ENCODE data around the gene EFNA4.

The EFNA4 gene

DNA sequence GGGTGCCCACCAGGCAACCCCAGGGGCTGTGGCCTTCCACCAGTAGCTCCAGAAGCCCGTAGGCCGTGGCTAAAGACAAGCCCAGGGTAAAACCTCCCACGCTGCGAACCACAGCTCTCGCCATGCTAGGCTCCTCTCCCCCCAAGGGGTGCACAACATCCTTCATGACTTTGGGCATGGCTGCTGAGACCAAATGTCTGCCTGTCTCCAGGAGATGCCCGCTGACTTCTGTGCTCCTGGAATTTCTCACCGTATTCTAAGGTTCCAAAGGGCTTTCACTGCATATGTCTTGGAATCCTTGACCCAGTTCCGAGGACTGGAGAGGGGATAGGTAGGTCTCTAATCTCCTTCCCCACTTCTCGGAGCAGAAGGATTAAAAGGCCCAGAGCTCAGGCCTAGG, 30.0 kb upstream of the EFNA4 start, which contains the start of the genes DCST1 and DCST2:
TSS of gene DCST1 (plus strand) at position 301 of the 400 bp plus-strand sequence. CDS start 213 bp downstream, outside the sequence.
TSS of gene DCST2 (minus strand) at position 258 of the 400 bp plus-strand sequence. CDS start at position 178, 80 bp downstream.
- no peak for DNase-seq (ENCODE audit: low read depth)

DNA sequence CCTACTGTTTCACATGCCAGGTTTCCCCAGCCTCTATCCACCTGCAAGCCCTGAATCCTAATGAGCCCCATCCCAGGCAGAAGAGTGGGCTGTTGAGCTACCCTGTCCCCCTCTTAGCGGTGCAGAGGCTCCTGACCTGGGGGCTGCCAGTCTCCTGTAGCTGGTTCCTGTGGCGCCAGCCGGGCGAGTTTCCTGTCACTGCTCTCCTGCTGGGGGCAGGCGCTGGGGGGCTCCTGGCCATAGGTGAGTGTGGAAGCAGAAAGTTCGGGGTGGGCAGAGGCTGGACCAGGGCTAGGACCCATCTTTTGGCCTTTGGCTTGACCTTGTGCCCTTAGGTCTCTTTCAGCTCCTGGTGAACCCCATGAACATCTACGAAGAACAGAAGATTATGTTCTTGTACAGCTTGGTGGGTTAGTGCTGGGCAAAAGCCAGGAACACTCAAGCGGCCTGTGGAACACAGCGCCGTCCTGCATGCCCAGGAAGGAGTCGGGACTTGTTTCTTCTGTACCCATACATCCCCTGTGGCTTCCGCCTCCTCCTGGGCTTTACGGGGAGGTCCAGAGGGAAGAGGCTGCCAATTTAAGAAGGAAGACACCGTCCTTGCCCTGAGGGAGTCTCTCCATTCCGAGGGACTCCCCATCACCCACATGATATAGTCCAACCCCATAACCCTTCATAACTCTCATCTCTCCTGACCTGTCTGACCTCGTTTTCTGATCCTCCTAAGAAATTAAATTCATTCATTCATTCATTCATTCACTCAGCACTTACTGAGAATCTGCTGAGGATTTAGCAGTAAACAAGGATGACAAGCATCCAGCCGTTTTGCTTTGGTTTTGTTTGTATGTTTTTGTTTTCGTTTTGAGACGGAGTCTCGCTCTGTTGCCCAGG, 29.0 kb upstream of the EFNA4 start:
- DNase-seq (ENCODE audit: low read depth), result no peak

DNA sequence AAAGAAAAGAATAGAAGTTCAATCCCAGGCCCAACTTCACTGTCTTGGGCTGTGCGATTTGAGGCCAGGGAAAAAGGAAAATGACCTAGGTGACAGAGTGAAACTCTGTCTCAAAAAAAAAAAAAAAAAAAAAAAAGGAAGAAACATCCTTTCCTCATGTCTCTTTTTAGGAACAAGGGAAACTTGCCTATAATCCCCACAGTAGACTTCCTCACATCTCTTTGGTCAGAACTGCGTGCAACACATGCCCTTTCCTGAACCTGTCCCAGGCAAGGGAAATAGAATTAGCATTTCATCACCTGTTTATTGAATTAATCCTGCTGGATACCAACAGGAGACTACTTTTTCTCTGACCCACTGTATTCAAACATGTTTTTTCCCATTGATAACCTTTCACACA, 27.6 kb upstream of the EFNA4 start:
- DNase-seq (ENCODE audit: low read depth), result no peak

DNA sequence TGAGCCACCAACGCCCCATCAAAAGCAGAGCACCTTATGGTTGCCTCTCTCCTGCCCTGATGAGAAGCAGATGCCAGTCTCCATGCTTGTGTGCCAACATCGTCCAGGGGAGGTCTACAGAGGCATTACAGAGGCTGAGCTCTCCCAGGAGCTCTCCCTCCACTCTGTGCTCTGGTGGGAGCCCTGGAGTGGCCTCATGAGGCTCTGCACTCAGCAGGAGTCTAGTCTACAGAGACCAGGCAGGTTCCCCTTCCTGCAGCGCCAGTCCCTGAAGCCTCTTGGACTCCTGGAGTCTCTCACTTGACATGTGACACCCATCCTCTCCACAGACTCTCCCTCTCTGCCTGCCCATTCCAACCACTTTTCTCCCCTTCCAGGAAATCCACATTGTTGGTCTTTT, 26.5 kb upstream of the EFNA4 start:
- DNase-seq (ENCODE audit: low read depth), result no peak

DNA sequence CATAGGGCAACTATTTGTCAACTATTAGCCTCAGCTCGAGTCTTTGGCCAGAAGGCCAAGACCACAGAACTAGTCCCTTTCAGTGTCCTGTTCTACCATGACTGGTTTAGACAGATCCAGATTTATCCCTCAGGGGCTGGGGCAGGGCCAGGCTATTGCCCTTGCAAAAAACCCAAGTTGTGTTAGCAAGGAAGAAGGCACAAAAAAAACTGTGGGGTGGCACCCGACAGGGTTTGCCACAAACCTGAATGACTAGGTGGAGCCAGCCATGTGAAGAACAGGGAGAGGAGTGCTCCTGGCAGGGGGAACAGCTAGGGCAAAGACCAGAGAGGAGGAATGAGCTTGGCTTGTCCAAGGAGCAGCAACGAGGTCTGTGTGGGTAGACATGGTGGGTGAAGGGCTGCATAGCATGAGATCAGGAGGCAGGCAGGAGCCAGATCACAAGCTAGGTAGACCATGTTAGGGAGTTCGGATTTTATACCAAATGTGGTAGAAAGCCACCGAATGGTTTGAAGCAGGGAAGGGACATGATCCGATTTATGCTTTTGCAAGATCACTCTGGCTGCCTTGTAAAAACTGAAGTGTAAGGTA, 25.6 kb upstream of the EFNA4 start:
- no peak for DNase-seq (ENCODE audit: low read depth)

DNA sequence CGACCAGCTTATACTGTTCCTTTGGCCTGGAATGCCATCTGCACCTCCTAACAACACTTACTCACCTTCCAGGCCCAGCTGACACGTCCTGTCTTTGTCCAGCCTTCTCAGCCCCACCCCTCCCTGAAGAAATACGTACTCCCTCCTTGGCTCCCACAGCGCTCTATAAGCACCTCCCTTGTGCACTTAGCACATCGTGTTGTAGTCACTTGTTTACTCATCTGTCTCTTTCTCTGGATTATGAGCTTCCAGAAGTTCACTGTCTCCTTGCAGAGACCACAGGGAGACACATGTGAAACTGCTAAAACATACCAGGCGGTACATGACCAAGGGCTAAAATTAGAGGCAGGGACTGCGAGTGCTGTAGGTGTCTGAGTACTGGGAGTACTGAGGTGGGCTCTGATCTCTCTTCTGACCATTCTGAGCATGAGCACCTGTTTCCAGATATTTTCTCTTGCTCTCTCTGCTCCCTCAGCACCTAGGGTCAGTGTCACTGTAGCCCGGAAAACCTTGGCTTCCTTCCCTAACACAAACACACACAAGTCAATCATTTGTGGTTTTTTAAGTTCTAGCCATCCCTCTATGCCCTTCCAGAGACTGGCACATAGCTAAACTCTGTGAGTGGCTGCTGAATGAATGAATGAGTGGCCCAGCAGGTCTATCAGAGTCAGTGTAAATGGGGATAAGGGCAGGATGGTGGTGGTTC, 24.8 kb upstream of the EFNA4 start:
- DNase-seq (ENCODE audit: low read depth), result no peak

DNA sequence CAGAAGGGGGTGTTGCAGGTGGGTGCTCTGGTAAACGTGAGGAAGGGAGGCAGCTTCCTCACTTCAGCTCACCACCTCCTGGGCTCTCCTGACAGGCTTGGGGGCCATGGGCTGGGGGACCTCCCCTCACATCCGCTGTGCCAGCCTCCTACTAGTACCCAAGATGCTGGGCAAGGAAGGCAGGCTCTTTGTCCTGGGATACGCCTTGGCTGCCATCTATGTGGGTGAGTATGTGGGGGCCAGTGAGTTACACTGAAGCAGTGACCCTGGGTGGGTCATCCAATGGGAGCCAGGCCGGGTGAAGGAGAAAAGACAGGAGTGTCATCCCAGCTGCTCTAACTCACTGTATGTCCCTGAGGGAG, 24.3 kb upstream of the EFNA4 start:
- no peak for DNase-seq (ENCODE audit: low read depth)

DNA sequence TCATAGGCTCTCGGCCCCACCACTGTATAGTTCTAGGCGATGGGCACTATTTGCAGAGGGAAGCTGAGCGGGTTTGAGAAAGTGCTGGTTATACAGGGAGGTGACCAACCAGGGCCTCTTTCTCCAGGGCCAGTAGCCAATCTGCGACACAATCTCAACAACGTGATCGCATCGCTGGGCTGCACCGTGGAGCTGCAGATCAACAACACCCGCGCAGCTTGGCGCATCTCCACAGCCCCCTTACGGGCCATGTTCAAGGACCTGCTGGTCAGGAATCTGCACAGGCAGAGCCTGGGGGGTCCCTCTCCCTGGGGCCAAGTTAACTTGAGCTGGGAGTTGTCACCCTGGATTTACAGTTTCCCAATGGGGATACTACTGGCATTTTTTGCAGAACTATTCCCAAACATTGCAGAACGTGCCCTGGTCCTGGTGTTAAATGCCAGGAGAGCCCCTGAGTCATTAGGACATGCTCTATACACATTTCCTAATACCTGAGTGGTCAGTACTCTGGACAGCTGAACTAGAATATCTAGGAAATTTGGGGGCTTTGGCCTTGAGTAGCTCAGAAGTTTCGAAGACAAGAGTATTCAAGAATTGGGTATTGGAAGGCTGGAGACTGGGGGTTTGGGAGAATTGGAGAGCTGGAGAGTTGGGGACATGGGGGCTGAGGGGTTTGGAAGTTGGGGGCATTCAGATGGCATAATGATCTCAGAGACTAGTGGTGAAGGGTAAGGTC, 23.0 kb upstream of the EFNA4 start:
- no peak for DNase-seq (ENCODE audit: low read depth)

DNA sequence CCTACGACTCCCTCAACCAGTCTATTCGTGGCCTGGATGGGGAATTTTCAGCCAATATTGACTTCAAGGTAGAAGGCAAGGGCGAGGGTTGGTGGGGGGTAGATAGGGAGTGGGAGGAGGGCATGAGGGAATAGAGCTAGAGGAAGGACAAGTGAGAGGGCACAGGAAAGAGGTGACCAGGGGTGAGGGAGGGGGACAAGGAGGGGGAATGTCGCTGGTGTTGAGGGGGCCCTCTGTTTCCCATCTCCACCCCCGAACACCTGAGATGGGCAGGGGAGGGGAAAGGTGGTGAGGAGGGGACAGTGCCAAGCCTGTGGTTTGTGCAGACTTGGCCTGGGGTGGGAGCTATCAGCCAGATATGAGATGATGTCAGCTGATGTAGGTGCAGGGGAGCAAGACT, 20.8 kb upstream of the EFNA4 start:
- no peak for DNase-seq (ENCODE audit: low read depth)

DNA sequence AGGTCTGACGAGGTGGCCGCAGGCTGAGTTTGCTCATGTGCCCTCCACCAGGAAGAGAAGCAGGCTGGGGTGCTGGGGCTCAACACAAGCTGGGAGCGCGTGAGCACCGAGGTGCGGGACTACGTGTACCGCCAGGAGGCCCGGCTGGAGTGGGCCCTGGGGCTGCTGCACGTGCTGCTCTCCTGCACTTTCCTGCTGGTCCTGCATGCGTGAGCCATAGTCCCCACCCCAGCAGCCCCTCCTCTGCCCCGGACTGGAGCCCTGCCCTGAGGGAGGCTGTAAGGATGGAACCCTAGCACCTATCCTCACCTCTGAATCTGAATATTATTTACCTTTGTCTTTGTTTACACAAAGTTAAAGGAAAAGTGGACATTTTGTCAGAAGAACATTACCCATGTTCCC, 20.2 kb upstream of the EFNA4 start:
- no peak for DNase-seq (ENCODE audit: low read depth)

DNA sequence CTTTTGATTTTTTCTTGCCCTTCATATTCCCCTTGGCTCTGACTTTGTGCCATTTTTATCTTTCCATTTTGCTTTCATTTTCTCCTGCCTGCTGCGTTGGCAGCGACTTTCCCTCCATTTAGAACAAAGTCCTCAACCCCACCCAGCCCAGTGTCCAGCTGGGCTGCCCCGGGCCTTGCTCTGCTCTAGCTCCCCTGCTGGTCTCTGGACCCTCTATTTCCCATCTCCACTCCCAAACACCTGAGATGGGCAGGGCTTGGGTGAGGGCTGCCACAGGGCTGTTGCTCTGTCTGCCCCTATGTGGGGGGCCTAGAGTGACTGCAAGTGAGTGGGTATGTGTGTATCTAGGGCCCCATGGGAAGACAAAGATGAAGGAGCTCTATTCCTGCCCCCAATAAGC, 19.7 kb upstream of the EFNA4 start:
- no peak for DNase-seq (ENCODE audit: low read depth)

DNA sequence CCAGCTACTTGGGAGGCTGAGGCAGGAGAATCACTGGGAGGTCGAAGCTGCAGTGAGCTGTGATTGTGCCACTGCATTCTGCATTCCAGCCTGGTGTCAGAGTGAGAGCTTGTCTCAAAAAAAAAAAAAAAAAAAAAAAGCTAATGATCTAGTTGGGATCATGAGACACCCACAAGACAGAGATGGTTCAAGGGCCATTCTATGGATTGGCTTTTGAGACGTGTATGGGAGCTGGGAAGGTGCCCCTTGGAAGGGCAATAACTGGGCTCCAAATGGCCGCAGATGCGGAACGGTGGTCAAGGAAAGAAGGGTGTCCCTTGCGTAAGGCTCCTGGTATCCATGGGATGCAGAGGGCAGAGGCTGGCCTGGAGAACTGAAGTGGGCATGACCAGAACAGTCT, 19.2 kb upstream of the EFNA4 start:
- no peak for DNase-seq (ENCODE audit: low read depth)

DNA sequence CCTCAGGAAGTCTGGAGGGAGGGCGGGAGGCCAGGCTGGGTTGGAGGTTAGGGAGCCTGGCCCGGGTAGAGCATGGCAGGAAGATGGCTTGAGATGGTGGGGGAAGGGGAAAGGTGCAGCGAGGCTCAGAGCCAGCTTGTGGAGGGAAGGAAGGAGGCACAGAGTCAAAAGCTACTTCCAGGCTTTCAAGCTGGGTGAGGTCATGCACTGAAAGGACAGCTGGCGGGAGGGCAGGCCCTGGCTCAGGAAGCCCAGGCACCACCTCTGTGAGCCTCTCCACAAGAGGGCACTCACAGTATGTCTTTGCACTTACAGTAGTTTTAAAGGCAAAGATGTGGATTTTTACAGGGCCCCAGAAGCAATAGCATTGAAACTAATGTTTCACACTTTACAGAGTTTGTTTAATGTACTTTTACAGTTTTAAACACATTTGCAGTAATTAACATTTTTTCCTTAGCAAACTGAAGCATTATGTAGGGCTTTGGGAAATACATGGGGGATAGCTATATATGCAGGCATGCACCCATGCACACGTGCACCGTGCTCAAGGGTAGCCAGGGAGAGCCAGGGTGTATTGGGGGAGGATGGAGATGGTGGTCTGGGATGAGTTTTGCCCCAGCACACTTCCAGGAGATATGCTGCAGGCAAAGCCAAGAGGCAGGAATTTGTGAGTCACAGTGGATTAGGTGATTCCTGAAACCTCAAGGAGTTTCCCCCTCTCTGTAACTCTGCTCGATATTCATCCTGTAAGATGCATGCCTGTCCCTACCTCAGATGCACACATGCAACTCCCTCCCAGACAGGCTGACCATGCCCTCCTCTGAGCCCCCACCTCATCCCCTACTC, 18.5 kb upstream of the EFNA4 start:
- no peak for DNase-seq (ENCODE audit: low read depth)

DNA sequence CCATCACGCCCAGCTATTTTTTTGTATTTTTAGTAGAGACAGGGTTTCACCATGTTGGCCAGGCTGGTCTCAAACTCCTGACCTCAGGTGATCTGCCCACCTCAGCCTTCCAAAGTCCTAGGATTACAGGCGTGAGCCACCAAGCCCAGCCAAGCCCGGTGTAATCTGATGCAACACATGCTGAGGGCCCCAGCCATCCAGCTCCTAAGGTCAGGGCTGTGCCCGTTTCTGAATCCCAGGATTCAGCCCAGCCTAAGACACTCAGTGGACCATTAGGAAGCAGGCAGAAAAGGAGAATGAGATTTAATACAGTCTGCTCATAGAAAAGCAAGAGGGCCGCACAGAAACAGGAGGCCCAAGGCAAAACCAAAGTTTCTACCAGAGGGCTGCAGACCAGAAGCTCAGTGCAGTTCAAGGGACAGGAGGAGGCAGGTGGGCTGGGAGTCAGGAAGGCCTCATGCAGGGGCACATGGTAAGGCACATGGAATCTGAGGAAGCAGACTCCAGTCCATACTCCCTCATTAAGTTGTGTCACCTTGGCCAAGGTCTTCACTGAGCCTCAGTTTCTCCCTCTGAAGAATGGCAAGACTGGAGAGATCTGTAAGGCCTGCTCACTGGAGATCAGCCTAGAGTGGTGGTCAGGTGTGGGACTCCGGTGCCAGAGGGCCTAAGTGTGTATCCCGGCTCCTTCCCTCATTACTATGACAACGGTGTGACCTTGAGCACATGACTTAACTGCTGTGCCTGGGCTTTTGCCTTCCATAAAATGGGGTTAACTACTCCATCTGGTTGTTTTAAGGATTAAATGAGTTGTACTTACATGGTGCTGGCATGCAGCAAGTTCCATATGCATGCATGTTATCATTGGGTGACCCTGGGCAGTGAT, 14.8 kb upstream of the EFNA4 start:
- DNase-seq (ENCODE audit: low read depth), result no peak

DNA sequence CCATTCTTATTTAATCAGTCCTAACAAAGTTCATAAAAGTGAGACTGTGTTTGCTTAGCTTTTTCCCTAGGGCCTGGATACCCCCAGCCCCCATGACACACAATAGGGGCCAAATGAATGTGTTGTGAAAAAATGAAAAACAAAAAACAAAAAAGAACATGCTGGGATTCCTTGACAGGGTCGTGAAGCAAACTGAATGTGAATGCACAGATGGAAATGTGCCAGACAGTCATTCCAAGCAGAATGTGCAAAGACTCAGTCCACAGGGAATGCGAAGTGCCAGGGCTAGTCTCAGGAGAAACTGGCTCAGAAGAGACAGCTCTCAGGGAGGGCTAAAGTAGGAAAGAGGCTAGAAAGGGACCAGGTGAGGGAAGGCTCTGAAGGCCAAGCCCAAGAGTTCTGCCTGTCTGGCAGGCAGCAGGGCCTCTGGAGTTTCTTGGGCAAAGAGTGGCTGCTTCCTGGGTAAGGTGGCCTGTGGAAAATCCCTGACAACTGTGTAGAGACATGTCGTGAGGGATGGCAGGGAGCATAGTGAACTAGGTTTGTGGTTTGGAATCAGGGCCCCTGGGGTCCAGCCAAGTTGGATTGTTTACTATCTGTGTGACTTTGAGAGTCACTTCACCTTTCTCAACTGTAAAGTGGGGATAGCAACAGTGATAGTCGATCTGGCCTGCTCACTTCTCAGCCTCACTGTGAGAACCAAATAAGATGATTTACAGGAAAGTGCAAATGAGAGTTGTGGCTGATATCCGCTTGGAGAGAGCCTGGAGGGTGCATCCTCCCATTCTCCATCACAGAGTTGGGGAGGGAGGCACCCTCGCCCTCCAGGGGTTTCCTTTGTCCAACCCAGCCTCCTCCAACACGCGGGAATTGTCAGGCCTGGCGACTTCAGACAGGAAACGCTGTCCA, 13.6 kb upstream of the EFNA4 start:
- DNase-seq (ENCODE audit: low read depth), result no peak

DNA sequence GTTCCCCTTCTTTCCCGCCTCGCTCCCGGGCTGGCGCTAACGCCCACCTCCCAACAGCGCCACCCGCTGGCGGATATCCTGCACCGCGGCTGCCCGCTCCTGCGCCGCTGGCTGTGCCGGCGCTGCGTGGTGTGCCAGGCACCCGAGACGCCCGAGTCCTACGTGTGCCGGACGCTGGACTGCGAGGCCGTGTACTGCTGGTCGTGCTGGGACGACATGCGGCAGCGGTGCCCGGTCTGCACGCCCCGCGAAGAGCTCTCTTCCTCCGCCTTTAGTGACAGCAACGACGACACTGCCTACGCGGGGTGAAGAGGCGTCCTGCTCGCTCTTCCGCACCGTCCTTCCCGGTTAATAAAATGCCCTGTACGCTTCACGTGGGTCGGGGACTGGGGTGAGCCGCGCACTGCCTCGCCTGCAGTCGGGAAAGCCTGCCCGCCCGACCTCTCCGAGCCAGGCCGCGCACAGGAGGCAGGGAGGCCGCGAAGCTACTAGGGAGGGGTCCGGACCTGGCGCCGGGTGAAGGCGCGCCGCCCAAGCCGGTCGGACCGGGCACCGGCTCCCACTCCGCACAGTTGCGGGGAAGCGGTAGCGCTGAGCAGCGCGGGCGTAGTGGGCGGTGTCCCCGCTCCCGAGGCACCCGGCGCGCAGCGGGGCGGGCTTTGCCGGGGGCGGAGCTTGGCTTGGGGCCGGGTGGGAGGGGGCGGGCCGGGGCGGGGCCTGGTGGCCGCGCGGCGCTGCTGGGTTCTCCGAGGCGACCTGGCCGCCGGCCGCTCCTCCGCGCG, 12.8 kb upstream of the EFNA4 start, which contains the start of gene ADAM15:
TSS of gene ADAM15 (plus strand) at position 757 of the 782 bp plus-strand sequence. CDS start 71 bp downstream, outside the sequence.
- no peak for DNase-seq (ENCODE audit: low read depth)

DNA sequence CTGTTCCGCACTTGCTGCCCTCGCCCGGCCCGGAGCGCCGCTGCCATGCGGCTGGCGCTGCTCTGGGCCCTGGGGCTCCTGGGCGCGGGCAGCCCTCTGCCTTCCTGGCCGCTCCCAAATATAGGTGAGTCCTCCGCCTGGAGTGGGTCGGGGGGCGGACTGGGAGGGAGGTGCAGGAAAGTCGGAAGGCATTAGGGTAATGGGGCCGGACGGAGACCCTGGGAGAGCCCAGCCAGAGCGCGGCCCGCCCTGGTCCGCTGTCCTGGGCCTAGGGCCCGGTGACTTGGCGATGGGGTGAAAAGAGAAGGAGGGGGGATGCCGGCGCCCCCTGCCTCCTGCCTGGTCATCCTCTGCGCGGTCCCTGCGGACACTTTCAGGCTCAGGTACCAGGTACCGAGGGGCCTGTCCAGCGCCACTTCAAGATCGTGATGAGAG, 12.2 kb upstream of the EFNA4 start:
- DNase-seq (ENCODE audit: low read depth), result no peak

DNA sequence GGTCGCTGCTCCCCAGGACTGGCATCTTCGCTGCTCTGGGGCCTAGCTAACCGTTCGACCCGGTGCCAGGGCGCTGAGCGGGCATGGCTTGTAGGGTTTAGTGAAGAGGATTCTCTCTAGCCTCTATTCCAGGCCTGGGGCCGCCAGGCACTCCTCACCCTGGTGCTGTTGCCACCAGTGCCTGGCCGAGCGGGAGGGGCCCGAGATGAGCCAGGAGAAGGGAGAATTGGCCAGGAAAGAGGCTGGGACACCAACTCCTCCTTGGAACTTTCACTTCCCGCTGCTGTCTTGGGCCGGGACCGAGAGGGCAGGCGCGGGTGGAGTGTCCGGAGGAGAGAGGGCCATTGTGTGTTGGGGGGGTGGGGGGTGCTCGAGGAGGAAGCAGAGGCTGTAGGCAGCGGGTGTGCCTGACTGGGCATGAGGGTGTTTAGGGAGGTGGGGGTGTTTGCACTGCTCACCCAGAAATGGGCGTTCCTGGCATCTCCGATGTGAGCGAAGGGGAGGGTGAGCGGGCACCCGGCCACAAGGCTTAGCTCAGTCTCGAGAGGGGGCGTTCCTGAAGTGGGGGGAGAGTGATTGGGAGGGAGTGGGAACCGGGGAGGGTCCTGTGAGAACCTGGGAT, 11.7 kb upstream of the EFNA4 start:
- no peak for DNase-seq (ENCODE audit: low read depth)

All from non-pigmented ciliary epithelial cell (primary cell).